HG03039 (cell line): ENCODE measurements around the gene ZNF556.
"Not testable (repeated sequence)": the region's sequence is repeated elsewhere in the genome, so short reads cannot be mapped to it uniquely, and the experiment has no call there.

Source experiments
- ATAC-seq: cut with Tn5 transposase; IDR thresholded peaks from one replicate; pipeline ENCODE4 v1.9.1; 2021; ENCODE audit warnings: mild to moderate bottlenecking, moderate library complexity; ENCODE audit not compliant: unreplicated experiment

ZNF556 gene

DNA sequence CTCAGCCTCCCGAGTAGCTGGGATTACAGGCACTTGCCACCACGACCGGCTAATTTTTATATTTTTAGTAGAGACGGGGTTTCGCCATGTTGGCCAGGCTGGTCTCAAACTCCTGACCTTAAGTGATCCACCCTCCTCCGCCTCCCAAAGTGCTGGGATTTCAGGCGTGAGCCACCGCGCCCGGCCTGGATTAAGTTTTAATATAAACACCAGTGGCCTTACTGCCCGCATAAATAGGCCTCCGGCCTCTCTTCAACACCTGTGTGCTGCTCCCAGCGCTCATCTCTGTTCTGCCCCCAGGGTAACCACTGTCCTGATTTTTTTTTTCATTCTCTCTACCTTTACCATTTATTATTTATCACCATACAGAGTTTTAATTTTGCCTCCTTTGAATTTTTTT lies 36.2 kb downstream of the ZNF556 start:
- ATAC-seq = not testable (repeated sequence)

DNA sequence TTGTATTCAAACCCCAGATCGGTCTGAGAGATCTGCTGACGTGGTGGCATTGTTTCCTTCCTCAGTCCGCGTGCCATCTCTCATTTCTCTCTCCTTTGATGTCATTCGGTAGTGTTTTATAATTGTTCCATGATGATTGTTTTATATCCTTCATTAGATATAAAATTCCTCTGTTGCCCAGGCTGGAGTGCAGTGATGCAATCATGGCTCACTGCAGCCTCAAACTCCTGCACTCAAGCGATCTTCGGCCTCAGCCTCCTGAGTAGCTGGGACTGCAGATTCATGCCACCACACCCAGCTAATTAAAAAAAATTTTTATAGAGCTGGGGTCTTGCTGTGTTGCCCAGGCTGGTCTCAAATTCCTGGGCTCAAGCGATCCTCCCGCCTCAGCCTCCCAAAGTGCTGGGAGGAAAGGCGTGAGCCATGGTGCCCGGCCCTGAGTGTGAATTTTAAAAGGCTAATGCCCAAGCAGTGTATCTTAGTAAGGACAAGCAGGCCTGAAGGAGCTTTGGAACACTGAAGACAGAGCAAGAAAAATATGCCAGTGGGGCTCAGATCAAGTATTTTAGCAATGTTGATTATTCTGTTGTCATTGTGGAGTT lies 38.9 kb downstream of the ZNF556 start:
- no peak for ATAC-seq

DNA sequence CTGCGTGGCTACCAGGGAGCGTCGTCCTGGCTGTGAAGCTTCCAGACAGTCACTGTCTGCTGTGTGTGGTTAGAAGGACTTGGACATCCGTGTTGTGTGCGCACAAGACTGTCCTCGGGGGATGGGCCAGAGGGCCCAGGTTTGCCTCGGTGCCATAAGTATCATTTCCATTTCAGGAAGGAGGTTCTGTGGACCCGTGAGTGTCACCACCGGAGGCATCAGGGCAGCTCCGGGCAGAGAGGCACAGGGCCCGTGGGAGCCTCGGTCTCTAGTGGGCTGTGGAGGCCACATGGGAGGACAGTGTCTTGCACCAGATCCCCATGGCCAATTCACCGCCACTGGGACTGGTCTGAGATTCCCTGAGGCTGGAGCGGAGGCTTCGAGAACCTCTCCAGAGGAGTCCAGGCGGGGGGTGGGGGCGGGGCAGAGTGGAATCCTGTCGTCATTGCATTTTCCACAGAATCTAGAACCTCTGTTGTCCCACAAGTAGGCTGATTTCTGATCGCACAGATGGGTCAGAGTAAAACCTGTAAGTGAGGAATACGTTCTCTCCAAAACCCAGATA lies 39.6 kb downstream of the ZNF556 start:
- ATAC-seq = no peak

DNA sequence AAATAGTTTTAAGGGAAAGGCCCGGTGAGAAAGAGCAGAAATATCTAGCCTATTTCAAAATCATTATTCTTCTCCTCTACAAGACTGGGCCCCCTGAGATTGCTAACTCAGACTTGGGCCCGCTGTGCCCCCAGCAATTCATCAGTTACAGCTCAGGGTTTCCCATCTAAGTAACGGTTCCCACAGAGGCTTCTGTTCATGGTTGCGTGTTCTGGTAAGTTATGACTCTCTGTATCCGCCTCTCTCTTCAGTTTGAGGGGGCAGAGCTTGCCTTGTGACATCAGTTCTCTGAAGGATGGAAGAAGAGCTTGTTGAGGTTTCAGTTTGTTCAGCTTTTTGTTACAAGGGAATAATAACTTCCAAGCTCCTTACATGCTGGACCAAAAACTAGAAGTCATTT lies 45.2 kb downstream of the ZNF556 start:
- no peak for ATAC-seq

DNA sequence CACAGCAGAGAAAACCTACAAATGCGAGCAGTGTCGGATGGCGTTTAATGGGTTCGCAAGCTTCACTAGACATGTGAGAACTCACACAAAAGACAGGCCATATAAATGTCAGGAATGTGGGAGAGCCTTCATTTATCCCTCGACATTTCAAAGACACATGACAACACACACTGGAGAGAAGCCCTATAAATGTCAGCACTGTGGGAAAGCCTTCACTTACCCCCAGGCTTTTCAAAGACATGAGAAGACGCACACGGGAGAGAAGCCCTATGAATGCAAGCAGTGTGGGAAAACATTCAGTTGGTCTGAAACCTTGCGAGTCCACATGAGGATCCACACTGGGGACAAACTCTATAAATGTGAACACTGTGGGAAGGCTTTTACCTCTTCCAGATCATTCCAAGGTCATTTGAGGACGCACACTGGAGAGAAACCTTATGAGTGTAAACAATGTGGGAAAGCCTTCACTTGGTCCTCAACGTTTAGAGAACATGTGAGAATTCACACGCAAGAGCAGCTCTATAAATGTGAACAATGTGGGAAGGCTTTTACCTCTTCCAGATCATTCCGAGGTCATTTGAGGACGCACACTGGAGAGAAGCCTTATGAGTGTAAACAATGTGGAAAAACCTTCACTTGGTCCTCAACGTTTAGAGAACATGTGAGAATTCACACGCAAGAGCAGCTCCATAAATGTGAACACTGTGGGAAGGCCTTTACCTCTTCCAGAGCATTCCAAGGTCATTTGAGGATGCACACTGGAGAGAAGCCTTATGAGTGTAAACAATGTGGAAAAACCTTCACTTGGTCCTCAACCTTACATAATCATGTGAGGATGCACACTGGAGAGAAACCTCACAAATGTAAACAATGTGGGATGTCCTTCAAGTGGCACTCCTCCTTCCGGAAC lies 50.4 kb downstream of the ZNF556 start:
- ATAC-seq = no peak

DNA sequence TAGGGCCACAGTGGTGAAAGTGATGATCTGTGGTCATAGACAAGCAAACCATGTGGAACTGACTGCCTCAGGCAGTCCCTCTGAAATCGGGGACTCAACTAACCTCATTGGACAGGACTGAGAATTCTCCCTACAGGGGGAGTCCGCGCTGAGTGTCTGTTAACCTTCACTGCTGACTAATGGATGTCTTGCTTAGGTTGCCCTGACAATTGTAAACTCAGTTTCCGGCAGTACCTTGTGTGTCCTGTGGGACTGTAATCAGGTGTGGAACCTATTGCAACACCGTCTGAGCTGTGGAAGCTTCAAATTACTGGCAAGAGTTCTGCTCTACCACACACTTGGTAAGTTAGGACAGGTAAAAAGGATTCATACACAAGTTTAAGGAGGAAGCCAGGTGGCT lies 55.9 kb downstream of the ZNF556 start:
- no peak for ATAC-seq

DNA sequence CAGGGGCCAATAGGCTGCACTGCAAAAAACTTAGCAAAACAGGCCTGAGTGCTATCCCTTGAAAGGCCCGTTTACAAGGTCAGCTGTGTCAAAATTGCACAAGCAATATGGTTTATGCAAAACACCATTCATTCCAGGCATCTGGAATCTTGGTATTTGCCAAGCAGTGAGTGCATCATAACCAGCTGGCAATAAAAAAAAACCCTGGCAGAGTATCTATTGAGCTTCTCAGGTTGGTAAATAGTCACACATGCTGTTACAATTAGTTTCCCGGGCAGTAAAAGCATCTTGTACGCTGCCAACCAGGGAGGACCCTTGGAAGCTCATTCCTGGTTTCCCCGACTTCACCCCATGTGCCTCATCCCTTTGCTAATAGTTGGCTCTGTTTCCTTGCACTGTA lies 56.4 kb downstream of the ZNF556 start:
- ATAC-seq = no peak

DNA sequence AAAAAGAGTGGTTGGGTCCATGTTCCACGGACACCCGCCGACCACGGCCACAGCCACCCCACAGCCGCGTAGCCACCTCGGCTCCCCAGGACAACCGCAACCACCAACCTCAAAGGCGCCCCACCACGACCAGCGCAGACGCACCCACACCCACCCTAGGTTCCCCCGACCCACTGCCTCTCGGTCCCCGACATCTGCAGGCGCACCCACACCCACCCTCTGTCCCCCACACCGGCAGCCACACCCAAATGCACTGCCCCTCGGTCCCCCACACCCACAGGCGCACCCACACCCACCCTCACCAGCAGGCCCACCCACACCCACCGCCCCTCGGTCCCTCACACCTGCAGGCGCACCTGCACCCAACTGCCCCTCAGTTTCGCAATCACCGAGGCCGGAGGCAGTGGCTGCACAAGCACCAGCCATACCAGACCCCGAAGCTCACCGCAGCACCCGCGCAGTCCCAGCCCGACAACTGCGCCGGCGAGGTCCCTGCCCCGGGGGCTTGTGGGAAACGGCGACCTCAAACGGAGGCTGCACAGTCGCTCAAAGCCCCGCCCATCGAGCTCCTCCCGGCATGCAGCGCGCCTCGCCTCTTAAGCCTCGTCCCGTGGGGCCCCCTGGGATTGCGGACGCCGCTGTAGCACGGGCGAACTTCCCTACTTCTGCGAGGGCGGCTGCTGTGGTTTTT lies 59.4 kb downstream of the ZNF556 start:
- ATAC-seq = no peak

DNA sequence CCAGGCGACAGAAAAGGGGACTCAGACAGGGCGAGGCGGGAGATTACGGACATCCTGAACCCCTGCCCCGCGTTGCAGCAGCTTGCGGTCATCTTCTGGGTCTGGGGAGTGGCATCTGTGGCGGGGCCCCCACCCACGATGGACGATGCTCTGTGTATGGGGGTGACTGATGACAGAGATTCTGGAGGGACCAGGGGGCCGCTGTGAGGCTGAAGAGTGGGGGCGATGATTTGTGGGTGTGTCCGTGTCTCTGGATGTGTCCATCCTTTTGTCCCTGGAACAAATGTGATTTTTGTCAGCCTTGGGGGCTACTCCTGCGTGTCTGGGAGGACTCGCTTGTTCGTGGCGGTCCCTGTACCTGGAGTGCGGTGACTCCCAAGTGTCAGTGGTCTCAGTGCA lies 59.9 kb downstream of the ZNF556 start:
- no peak for ATAC-seq
